SK-N-SH (cell line): Measurements from ENCODE around the gene MGAM2. TPM values are rescaled to one million over a fixed set of nuclear protein-coding genes. Genes with fewer than 3 reads are reported as not detected.

Source experiments
- CTCF ChIA-PET: fragments of 300-600, 350-600 bp; formaldehyde crosslinking; extraction: SDS; loops from one replicate; lab custom pipeline; 2021; lab: Yijun Ruan, JAX
- POLR2A ChIA-PET: fragments of 350-600 bp; sonication (Branson Sonifier 250); formaldehyde crosslinking; extraction: SDS; loops from one replicate; lab custom pipeline; 2020; ENCODE audit warnings: antibody characterized with exemption, inconsistent platforms; lab: Yijun Ruan, JAX
- DNase-seq: peaks from one replicate; pipeline ENCODE4 v3.0.0; 2012
- H2AFZ ChIP-seq: fragments of 200-600 bp; sonication (generic); 2 replicates; pipeline ENCODE4 v1.8.1; 2016; ENCODE audit warnings: antibody characterized with exemption, mild to moderate bottlenecking, low read depth
- H3F3A ChIP-seq: fragments of 200-600 bp; sonication (generic); replicated peaks from 2 replicates; pipeline ENCODE3; 2016; ENCODE audit warnings: antibody characterized with exemption, mild to moderate bottlenecking; ENCODE audit not compliant: insufficient read depth
- H3K27ac ChIP-seq, 2 experiments: fragments of 200-500 bp in 1 of 2; fragments of 200-600 bp in 1 of 2; sonication (Bioruptor generic) in 1 of 2; sonication (generic), shearing (Covaris generic) in 1 of 2; 2 replicates each; pipeline versions ENCODE4 v1.5.1 to v1.6.1; 2014 to 2016; ENCODE audit warnings: low read depth in 2 of 2, inconsistent platforms in 1 of 2, low read length in 1 of 2, mild to moderate bottlenecking in 1 of 2, mixed read lengths in 1 of 2
- H3K27me3 ChIP-seq: fragments of 200-600 bp; sonication (generic), shearing (Covaris generic); 2 replicates; pipeline ENCODE4 v1.6.1; 2016; ENCODE audit warnings: mixed run types; ENCODE audit not compliant: insufficient read depth
- H3K36me3 ChIP-seq, 2 experiments: fragments of 200-500 bp in 1 of 2; fragments of 200-600 bp in 1 of 2; sonication (Bioruptor generic) in 1 of 2; sonication (generic) in 1 of 2; replicated peaks in 1 of 2; 2 replicates each; pipeline versions ENCODE3 to v1.5.1; 2014 to 2016; ENCODE audit warnings: low read length in 1 of 2, mild to moderate bottlenecking in 1 of 2; ENCODE audit not compliant: insufficient read depth in 2 of 2, control insufficient read depth in 1 of 2
- H3K4me1 ChIP-seq, 2 experiments: fragments of 200-500 bp in 1 of 2; fragments of 200-600 bp in 1 of 2; sonication (Bioruptor generic) in 1 of 2; sonication (generic), shearing (Covaris generic) in 1 of 2; 2 replicates each; pipeline versions ENCODE4 v1.5.1 to v1.6.1; 2014 to 2016; ENCODE audit warnings: low read depth in 1 of 2, low read length in 1 of 2, mixed run types in 1 of 2; ENCODE audit not compliant: insufficient read depth in 2 of 2, control insufficient read depth in 1 of 2
- H3K4me2 ChIP-seq: fragments of 200-600 bp; sonication (generic), shearing (Covaris generic); 2 replicates; pipeline ENCODE4 v1.6.1; 2017; ENCODE audit warnings: mixed run types
- H3K4me3 ChIP-seq, 2 experiments: fragments of 200-500 bp in 1 of 2; fragments of 200-600 bp in 1 of 2; sonication (Bioruptor generic) in 1 of 2; sonication (generic), shearing (Covaris generic) in 1 of 2; 2 replicates each; pipeline versions ENCODE4 v1.5.1 to v1.8.1; 2014 to 2016; ENCODE audit warnings: low read depth in 2 of 2, inconsistent platforms in 1 of 2, low read length in 1 of 2, mild to moderate bottlenecking in 1 of 2, mixed read lengths in 1 of 2, moderate library complexity in 1 of 2
- H3K79me2 ChIP-seq: fragments of 200-600 bp; sonication (generic); 2 replicates; pipeline ENCODE4 v1.8.1; 2017; ENCODE audit warnings: mild to moderate bottlenecking; ENCODE audit not compliant: insufficient read depth
- H3K9ac ChIP-seq: fragments of 200-600 bp; sonication (generic); 2 replicates; pipeline ENCODE4 v1.6.1; 2017; ENCODE audit warnings: mixed run types
- H3K9me2 ChIP-seq: fragments of 200-600 bp; sonication (generic); 2 replicates; pipeline ENCODE4 v1.6.1; 2017; ENCODE audit warnings: mixed run types
- H3K9me3 ChIP-seq: fragments of 200-600 bp; sonication (generic); 2 replicates; pipeline ENCODE4 v1.6.1; 2017; ENCODE audit warnings: mixed run types, mild to moderate bottlenecking, moderate library complexity
- H4K20me1 ChIP-seq: fragments of 200-600 bp; sonication (generic); 2 replicates; pipeline ENCODE4 v1.6.1; 2017; ENCODE audit warnings: mild to moderate bottlenecking, mixed run types; ENCODE audit not compliant: insufficient read depth
- ELF1 ChIP-seq: IDR thresholded peaks from 2 replicates; pipeline ENCODE4 v1.4.0; 2012
- EZH2phosphoT487 ChIP-seq: fragments of 200-600 bp; sonication (generic); IDR thresholded peaks from 2 replicates; pipeline ENCODE4 v1.6.1; 2017; ENCODE audit warnings: low read depth, mixed run types, mild to moderate bottlenecking, antibody characterized with exemption, moderate library complexity, borderline replicate concordance
- FOSL2 ChIP-seq: IDR thresholded peaks from 2 replicates; pipeline ENCODE4 v1.4.0; 2012; ENCODE audit warnings: low read depth, mild to moderate bottlenecking, moderate library complexity, borderline replicate concordance
- FOXJ3 ChIP-seq: sonication (generic); formaldehyde crosslinking; IDR thresholded peaks from 2 replicates; pipeline ENCODE4 v1.5.1; 2020; ENCODE audit warnings: mild to moderate bottlenecking, missing genetic modification reagents
- FOXM1 ChIP-seq: IDR thresholded peaks from 2 replicates; pipeline ENCODE4 v1.4.0; 2012; ENCODE audit warnings: low read depth, mild to moderate bottlenecking
- JUND ChIP-seq: IDR thresholded peaks from 2 replicates; pipeline ENCODE4 v1.4.0; 2012
- MXI1 ChIP-seq: IDR thresholded peaks from 2 replicates; pipeline ENCODE4 v1.6.1; 2012; ENCODE audit warnings: mild to moderate bottlenecking, low read depth, low read length, improper control_type of control experiment
- NFIC ChIP-seq: IDR thresholded peaks from 2 replicates; pipeline ENCODE4 v1.4.0; 2012; ENCODE audit warnings: borderline replicate concordance
- NRF1 ChIP-seq: IDR thresholded peaks from 2 replicates; pipeline ENCODE4 v1.6.1; 2012; ENCODE audit warnings: low read depth, mild to moderate bottlenecking, low read length
- RAD21 ChIP-seq: IDR thresholded peaks from 2 replicates; pipeline ENCODE4 v1.6.1; 2012; ENCODE audit warnings: mild to moderate bottlenecking, low read length
- RCOR1 ChIP-seq: fragments of 150-350 bp; IDR thresholded peaks from 2 replicates; pipeline ENCODE4 v1.6.1; 2017; ENCODE audit warnings: antibody characterized with exemption, low read length
- RXRA ChIP-seq: IDR thresholded peaks from 2 replicates; pipeline ENCODE4 v1.4.0; 2012; ENCODE audit warnings: low read depth, mild to moderate bottlenecking, borderline replicate concordance
- SMC3 ChIP-seq: IDR thresholded peaks from 2 replicates; pipeline ENCODE4 v1.6.1; 2012; ENCODE audit warnings: low read depth, low read length, improper control_type of control experiment
- TEAD4 ChIP-seq: IDR thresholded peaks from 2 replicates; pipeline ENCODE4 v1.4.0; 2012; ENCODE audit warnings: mild to moderate bottlenecking, borderline replicate concordance; ENCODE audit not compliant: insufficient read depth
- WGBS: methylation state at CpG from one replicate; pipeline ENCODE4 v1.1.6; 2017; ENCODE audit warnings: low lambda C conversion rate; 5-methylcytosine and 5-hydroxymethylcytosine counted together
- polyA plus RNA-seq, 3 experiments: library from polyadenylated mRNA; depleted of rRNA; stranded (reverse); fragments of >200 nt; gene quantifications; 2 replicates each; pipeline ENCODE4 v1.2.3, GENCODE V29; 2012
- TF ChIP-seq, protein P1 (sequence below): fragments of 200-600 bp; sonication (generic); IDR thresholded peaks from 2 replicates; pipeline ENCODE4 v1.6.1; 2017; ENCODE audit warnings: antibody characterized with exemption, mild to moderate bottlenecking, moderate library complexity
- TF ChIP-seq, protein P2 (sequence below): IDR thresholded peaks from 2 replicates; pipeline ENCODE4 v1.6.1; 2012; ENCODE audit warnings: mild to moderate bottlenecking, low read depth, low read length, moderate library complexity

MGAM2 gene
- polyA plus RNA-seq, 1 of the 3 experiments (the other 2 are of a cell fraction): not detected

DNA sequence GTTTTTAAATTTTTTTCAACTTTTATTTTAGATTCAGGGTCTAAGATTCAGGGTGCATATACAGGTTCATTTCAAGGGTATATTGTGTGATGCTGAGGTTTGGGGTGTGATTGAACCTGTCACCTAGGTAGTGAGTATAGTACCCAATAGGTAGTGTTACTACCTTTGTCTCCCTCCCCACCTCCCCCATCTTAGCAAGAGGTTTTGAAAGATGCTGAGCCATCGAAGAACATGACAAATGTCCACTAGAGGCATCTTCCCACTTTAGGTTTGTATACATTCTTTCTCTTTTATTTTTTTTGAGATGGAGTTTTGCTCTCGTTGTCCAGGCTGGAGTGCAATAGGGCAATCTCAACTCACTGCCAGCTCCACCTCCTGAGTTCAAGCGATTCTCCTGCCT lies 880 bp upstream of the MGAM2 start:
- Histone ChIP-seq H3K79me2 (no peaks in the 10 kb centered on the region), H3F3A (no peaks in the 10 kb centered on the region), H4K20me1 (no peaks in the 10 kb centered on the region), H3K4me3 (no peak overlapping the region), H2AFZ (no peak overlapping the region), H3K9me3 (no peaks in the 10 kb centered on the region), H3K36me3 (no peaks in the 10 kb centered on the region), H3K27ac (no peak overlapping the region), H3K4me1 (no peaks in the 10 kb centered on the region), H3K27me3 (peaks cover 22% of the 10 kb centered on the region; the same call in 1 of the 2 replicates), H3K4me2 (no peak overlapping the region), H3K9ac (no peak overlapping the region), H3K9me2 (no peaks in the 10 kb centered on the region)
- ChIA-PET CTCF (no interaction called here), POLR2A (no interaction called here)
- TF ChIP-seq, protein P1, sequence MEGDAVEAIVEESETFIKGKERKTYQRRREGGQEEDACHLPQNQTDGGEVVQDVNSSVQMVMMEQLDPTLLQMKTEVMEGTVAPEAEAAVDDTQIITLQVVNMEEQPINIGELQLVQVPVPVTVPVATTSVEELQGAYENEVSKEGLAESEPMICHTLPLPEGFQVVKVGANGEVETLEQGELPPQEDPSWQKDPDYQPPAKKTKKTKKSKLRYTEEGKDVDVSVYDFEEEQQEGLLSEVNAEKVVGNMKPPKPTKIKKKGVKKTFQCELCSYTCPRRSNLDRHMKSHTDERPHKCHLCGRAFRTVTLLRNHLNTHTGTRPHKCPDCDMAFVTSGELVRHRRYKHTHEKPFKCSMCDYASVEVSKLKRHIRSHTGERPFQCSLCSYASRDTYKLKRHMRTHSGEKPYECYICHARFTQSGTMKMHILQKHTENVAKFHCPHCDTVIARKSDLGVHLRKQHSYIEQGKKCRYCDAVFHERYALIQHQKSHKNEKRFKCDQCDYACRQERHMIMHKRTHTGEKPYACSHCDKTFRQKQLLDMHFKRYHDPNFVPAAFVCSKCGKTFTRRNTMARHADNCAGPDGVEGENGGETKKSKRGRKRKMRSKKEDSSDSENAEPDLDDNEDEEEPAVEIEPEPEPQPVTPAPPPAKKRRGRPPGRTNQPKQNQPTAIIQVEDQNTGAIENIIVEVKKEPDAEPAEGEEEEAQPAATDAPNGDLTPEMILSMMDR: peak; percentile 18; the same call in 1 of the 2 replicates
- TF ChIP-seq RAD21: no peak
- WGBS: 0% methylated on average over 3 of the region's 3 CpGs
- DNase-seq: no peak

DNA sequence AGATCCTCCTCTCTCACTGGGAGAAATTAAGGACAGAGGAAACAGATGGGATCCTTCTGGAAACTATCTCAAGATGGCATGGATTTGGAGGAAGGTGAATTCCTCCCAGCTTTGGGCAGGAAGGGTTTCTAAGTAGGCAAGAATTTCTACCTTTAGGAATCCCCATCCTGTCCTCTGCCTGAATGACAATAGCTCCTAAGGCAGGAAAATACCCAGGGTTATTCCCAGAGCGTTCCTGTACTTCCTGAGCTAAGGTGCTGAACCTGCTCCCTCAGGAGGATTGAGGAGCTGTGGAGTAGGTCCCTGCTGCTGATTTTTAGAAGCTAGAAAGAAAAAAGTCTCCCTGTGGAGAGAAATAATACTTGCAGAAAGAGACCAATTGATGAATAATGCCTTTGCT lies 568 bp downstream of the MGAM2 start:
- H3K9ac ChIP-seq: no peak overlapping the region
- no peak for TF ChIP-seq RXRA
- TF ChIP-seq NRF1: no peak
- TF ChIP-seq TEAD4: no peak
- no peak for TF ChIP-seq FOXJ3
- TF ChIP-seq SMC3: no peak
- no peak for TF ChIP-seq EZH2phosphoT487
- TF ChIP-seq, protein P2, sequence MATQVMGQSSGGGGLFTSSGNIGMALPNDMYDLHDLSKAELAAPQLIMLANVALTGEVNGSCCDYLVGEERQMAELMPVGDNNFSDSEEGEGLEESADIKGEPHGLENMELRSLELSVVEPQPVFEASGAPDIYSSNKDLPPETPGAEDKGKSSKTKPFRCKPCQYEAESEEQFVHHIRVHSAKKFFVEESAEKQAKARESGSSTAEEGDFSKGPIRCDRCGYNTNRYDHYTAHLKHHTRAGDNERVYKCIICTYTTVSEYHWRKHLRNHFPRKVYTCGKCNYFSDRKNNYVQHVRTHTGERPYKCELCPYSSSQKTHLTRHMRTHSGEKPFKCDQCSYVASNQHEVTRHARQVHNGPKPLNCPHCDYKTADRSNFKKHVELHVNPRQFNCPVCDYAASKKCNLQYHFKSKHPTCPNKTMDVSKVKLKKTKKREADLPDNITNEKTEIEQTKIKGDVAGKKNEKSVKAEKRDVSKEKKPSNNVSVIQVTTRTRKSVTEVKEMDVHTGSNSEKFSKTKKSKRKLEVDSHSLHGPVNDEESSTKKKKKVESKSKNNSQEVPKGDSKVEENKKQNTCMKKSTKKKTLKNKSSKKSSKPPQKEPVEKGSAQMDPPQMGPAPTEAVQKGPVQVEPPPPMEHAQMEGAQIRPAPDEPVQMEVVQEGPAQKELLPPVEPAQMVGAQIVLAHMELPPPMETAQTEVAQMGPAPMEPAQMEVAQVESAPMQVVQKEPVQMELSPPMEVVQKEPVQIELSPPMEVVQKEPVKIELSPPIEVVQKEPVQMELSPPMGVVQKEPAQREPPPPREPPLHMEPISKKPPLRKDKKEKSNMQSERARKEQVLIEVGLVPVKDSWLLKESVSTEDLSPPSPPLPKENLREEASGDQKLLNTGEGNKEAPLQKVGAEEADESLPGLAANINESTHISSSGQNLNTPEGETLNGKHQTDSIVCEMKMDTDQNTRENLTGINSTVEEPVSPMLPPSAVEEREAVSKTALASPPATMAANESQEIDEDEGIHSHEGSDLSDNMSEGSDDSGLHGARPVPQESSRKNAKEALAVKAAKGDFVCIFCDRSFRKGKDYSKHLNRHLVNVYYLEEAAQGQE: no peak
- no peak for TF ChIP-seq FOSL2
- no peak for TF ChIP-seq RAD21
- no peak for TF ChIP-seq NFIC
- TF ChIP-seq JUND: no peak
- no peak for TF ChIP-seq FOXM1
- no peak for TF ChIP-seq MXI1
- no peak for TF ChIP-seq RCOR1
- TF ChIP-seq ELF1: no peak
- TF ChIP-seq, all 33 proteins: peak for 0
- Histone ChIP-seq H3K4me3 (no peak overlapping the region), H2AFZ (no peak overlapping the region), H3K4me1 (no peaks in the 10 kb centered on the region), H3K27ac (no peak overlapping the region), H4K20me1 (no peaks in the 10 kb centered on the region), H3K9me3 (no peaks in the 10 kb centered on the region), H3K79me2 (no peaks in the 10 kb centered on the region), H3K27me3 (peaks cover 25% of the 10 kb centered on the region; the same call in 1 of the 2 replicates), H3K9me2 (no peaks in the 10 kb centered on the region), H3F3A (no peaks in the 10 kb centered on the region), H3K4me2 (no peak overlapping the region), H3K36me3 (no peaks in the 10 kb centered on the region)
- ChIA-PET CTCF (interaction anchor here (1.6 kb wide), 1 partner anchor 135 kb away, joined by 3 read pairs; no protein-coding TSS in a partner anchor), POLR2A (no interaction called here)
- 10% methylated on average over 1 of the region's 1 CpG for WGBS
- DNase-seq: no peak
